PC-3 (cell line): ENCODE data around the gene PARN. TPM values are rescaled to one million over a fixed set of nuclear protein-coding genes. Genes with fewer than 3 reads are reported as not detected.

Experiments used
- ATAC-seq: fragments of 200-7000 bp; cut with Tn5 transposase; 2 replicates; pipeline ENCODE4 v1.9.1; 2020; ENCODE audit warnings: mild to moderate bottlenecking, moderate library complexity
- BruUV-seq: library from RNA; stranded (reverse); fragments of 400-500 nt; replicated peaks from 2 replicates; lab custom pipeline; 2021; lab: Mats Ljungman, UMichigan
- CTCF ChIA-PET: fragments of 300-600 bp; sonication (Branson Sonifier 250); formaldehyde crosslinking; loops from one replicate; lab custom pipeline; 2022; ENCODE audit warnings: antibody characterized with exemption; lab: Charles Lee
- POLR2A ChIA-PET: fragments of 300-600 bp; sonication (Branson Sonifier 250); formaldehyde crosslinking; loops from one replicate; lab custom pipeline; 2022; ENCODE audit warnings: antibody characterized with exemption; ENCODE audit not compliant: unreplicated experiment; lab: Charles Lee
- DNase-seq: peaks from one replicate; pipeline ENCODE4 v3.0.0-alpha.2; 2015
- H2AFZ ChIP-seq: fragments of 300-600 bp; sonication (generic); 2 replicates; pipeline ENCODE4 v1.6.0; 2016; ENCODE audit warnings: antibody characterized with exemption, low read length
- H3F3A ChIP-seq: fragments of 300-600 bp; sonication (generic); one replicate; pipeline ENCODE4 v1.6.0; 2017; ENCODE audit warnings: antibody characterized with exemption, low read length, control low read depth, mild to moderate bottlenecking; ENCODE audit not compliant: unreplicated experiment
- H3K27ac ChIP-seq: fragments of 300-600 bp; sonication (generic); 2 replicates; pipeline ENCODE4 v1.5.1; 2016; ENCODE audit warnings: mild to moderate bottlenecking, low read length
- H3K27me3 ChIP-seq: fragments of 300-600 bp; sonication (generic); 2 replicates; pipeline ENCODE4 v1.6.1; 2016; ENCODE audit warnings: low read length, mixed read lengths
- H3K36me3 ChIP-seq: fragments of 300-600 bp; sonication (generic); 2 replicates; pipeline ENCODE4 v1.6.1; 2016; ENCODE audit warnings: low read depth, mixed run types, low read length, mixed read lengths
- H3K4me1 ChIP-seq: fragments of 300-600 bp; sonication (generic); 2 replicates; pipeline ENCODE4 v1.5.1; 2016; ENCODE audit warnings: low read length; ENCODE audit not compliant: insufficient read depth
- H3K4me2 ChIP-seq: fragments of 300-600 bp; sonication (generic); 2 replicates; pipeline ENCODE4 v1.6.0; 2016; ENCODE audit warnings: low read length
- H3K4me3 ChIP-seq: fragments of 300-600 bp; sonication (generic); 2 replicates; pipeline ENCODE4 v1.5.1; 2016; ENCODE audit warnings: mild to moderate bottlenecking, low read length, mixed read lengths
- H3K79me2 ChIP-seq: fragments of 300-600 bp; sonication (generic); 2 replicates; pipeline ENCODE4 v1.6.1; 2017; ENCODE audit warnings: low read length, mixed read lengths
- H3K9ac ChIP-seq: fragments of 300-600 bp; sonication (generic); 2 replicates; pipeline ENCODE4 v1.6.0; 2016; ENCODE audit warnings: mild to moderate bottlenecking, low read length
- H3K9me2 ChIP-seq: fragments of 300-600 bp; sonication (generic); replicated peaks from 2 replicates; pipeline ENCODE4 v1.6.1; 2016; ENCODE audit warnings: mixed run types, low read length, mixed read lengths
- H3K9me3 ChIP-seq: fragments of 300-600 bp; sonication (generic); 2 replicates; pipeline ENCODE4 v1.6.1; 2016; ENCODE audit warnings: low read length, mixed read lengths
- H4K20me1 ChIP-seq: fragments of 300-600 bp; sonication (generic); 2 replicates; pipeline ENCODE4 v1.6.1; 2016; ENCODE audit warnings: low read length, mixed read lengths
- EZH2 ChIP-seq: fragments of 300-600 bp; sonication (generic); IDR thresholded peaks from one replicate; pipeline ENCODE4 v1.6.1; 2017; ENCODE audit warnings: antibody characterized with exemption, mild to moderate bottlenecking, low read length; ENCODE audit not compliant: unreplicated experiment
- EZH2phosphoT487 ChIP-seq: fragments of 300-600 bp; sonication (generic); IDR thresholded peaks from 2 replicates; pipeline ENCODE4 v1.6.1; 2018; ENCODE audit warnings: mild to moderate bottlenecking, antibody characterized with exemption, low read length, borderline replicate concordance
- intact Hi-C: fragments of 100-400 bp; cut with micrococcal nuclease; formaldehyde crosslinking; loops from 2 replicates; pipeline ENCODE4 v1.9.0; 2023
- total RNA-seq: library from RNA; depleted of rRNA; stranded (reverse); fragments of >200 nt; gene quantifications from 2 replicates; pipeline ENCODE4 v1.2.3, GENCODE V29; 2014
- TF ChIP-seq, protein P1 (sequence below): fragments of 300-600 bp; sonication (generic); conservative IDR thresholded peaks from 2 replicates; pipeline ENCODE4 v1.5.1; 2017; ENCODE audit warnings: antibody characterized with exemption, low read depth, mild to moderate bottlenecking, low read length

The PARN gene
- total RNA-seq, 1 experiment from 2014 or later = 34.7 TPM

DNA sequence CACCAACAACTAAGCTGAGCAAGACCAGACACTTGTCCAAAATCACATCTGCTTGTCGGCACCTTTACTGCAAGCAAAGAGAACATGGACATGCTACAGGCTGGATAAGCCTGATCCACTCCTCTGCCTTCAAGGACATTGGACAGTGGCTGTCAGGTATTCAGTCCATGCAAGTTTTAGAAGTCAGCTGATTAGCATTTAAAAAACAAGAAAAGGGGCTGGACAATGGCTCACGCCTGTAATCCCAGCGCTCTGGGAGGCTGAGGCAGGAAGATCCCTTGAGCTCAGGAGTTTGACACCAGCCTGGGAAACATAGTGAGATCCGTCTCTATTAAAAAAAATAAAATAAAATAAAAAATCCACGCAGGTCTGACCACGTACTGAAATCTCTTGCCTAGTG, 20.3 kb downstream of the PARN start:
- ChIA-PET POLR2A (no interaction called here), CTCF (no interaction called here)

DNA sequence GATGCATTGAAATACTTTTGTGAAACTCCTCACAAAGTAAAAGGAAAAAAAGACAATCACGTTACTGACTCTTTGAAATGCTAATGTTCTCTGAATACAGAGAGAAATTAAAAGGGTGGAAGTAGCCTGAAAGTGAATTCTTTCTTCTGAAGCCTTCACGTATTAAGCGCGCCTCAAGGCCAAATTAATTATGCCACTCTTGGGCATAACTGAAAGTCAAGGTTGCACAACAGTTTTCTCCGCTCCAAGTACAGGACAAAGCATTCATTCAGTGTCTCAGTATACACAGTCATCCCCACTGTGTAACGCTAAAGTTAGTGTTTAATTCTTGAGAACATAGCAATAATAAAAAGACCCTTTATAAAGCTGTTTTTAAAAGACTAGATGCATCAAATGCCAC, 21.5 kb downstream of the PARN start:
- intact Hi-C loops = no loop called here
- ATAC-seq = no peak

More for the DNA sequence above, 20.3 kb downstream of the PARN start:
- H3K4me3 ChIP-seq = no peak overlapping the region
- TF ChIP-seq EZH2phosphoT487 = no peak
- TF ChIP-seq, protein P1, sequence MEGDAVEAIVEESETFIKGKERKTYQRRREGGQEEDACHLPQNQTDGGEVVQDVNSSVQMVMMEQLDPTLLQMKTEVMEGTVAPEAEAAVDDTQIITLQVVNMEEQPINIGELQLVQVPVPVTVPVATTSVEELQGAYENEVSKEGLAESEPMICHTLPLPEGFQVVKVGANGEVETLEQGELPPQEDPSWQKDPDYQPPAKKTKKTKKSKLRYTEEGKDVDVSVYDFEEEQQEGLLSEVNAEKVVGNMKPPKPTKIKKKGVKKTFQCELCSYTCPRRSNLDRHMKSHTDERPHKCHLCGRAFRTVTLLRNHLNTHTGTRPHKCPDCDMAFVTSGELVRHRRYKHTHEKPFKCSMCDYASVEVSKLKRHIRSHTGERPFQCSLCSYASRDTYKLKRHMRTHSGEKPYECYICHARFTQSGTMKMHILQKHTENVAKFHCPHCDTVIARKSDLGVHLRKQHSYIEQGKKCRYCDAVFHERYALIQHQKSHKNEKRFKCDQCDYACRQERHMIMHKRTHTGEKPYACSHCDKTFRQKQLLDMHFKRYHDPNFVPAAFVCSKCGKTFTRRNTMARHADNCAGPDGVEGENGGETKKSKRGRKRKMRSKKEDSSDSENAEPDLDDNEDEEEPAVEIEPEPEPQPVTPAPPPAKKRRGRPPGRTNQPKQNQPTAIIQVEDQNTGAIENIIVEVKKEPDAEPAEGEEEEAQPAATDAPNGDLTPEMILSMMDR = no peak
- no peak for TF ChIP-seq EZH2
- no peaks in the 10 kb centered on the region for H3K4me1 ChIP-seq
- no peaks in the 10 kb centered on the region for H3F3A ChIP-seq
- ATAC-seq = no peak
- no peak overlapping the region for H3K27ac ChIP-seq
- H4K20me1 ChIP-seq = no peaks in the 10 kb centered on the region
- DNase-seq = no peak
- H3K9me2 ChIP-seq = no peaks in the 10 kb centered on the region
- no peak overlapping the region for H3K4me2 ChIP-seq
- BruUV-seq = no TSS peak
- no peak overlapping the region for H3K9ac ChIP-seq
- H3K9me3 ChIP-seq = no peaks in the 10 kb centered on the region
- H3K79me2 ChIP-seq = no peaks in the 10 kb centered on the region
- H3K27me3 ChIP-seq = no peaks in the 10 kb centered on the region
- H3K36me3 ChIP-seq = peaks cover 14% of the 10 kb centered on the region; the same call in 1 of the 2 replicates
- intact Hi-C loops = no loop called here
- H2AFZ ChIP-seq = no peak overlapping the region

GRCh38 chr16:14608111-14608566, 21.9 kb downstream of the PARN start:
- H3K4me1 ChIP-seq = no peaks in the 10 kb centered on the region
- H3K27me3 ChIP-seq = no peaks in the 10 kb centered on the region
- TF ChIP-seq EZH2phosphoT487 = no peak
- TF ChIP-seq, protein P1 = no peak
- no peak for TF ChIP-seq EZH2
- DNase-seq (no peak), ATAC-seq (no peak)
- no peak overlapping the region for H3K4me2 ChIP-seq
- no peaks in the 10 kb centered on the region for H3K9me2 ChIP-seq
- intact Hi-C loops = no loop called here
- no peaks in the 10 kb centered on the region for H3F3A ChIP-seq
- H3K36me3 ChIP-seq = peaks cover 14% of the 10 kb centered on the region; the same call in 1 of the 2 replicates
- no peaks in the 10 kb centered on the region for H4K20me1 ChIP-seq
- BruUV-seq = no TSS peak
- no peak overlapping the region for H3K9ac ChIP-seq
- CTCF ChIA-PET = no interaction called here
- no peaks in the 10 kb centered on the region for H3K79me2 ChIP-seq
- POLR2A ChIA-PET = no interaction called here
- H3K27ac ChIP-seq = no peak overlapping the region
- H3K9me3 ChIP-seq = no peaks in the 10 kb centered on the region
- no peak overlapping the region for H2AFZ ChIP-seq
- H3K4me3 ChIP-seq = no peak overlapping the region

More for the DNA sequence above, 21.5 kb downstream of the PARN start:
- H3K79me2 ChIP-seq = no peaks in the 10 kb centered on the region
- H3K9ac ChIP-seq = no peak overlapping the region
- H3K36me3 ChIP-seq = peaks cover 14% of the 10 kb centered on the region; the same call in 1 of the 2 replicates
- H3F3A ChIP-seq = no peaks in the 10 kb centered on the region
- H3K9me3 ChIP-seq = no peaks in the 10 kb centered on the region
- ChIA-PET CTCF (no interaction called here), POLR2A (no interaction called here)
- no peak overlapping the region for H3K27ac ChIP-seq
- no peaks in the 10 kb centered on the region for H3K27me3 ChIP-seq
- H3K4me3 ChIP-seq = no peak overlapping the region
- DNase-seq = no peak
- no peak for TF ChIP-seq EZH2phosphoT487
- TF ChIP-seq EZH2 = no peak
- TF ChIP-seq, protein P1 = no peak
- BruUV-seq = no TSS peak
- no peaks in the 10 kb centered on the region for H3K9me2 ChIP-seq
- no peak overlapping the region for H3K4me2 ChIP-seq
- H3K4me1 ChIP-seq = no peaks in the 10 kb centered on the region
- H2AFZ ChIP-seq = no peak overlapping the region
- no peaks in the 10 kb centered on the region for H4K20me1 ChIP-seq
